GM18868 (cell line): ENCODE data around the gene GRIN1.
A peak's percentile ranks its signal among the peaks of the same experiment; 100 is the strongest.
"Not testable (repeated sequence)": the region's sequence is repeated elsewhere in the genome, so short reads cannot be mapped to it uniquely, and the experiment has no call there.

Source experiments
- ATAC-seq: cut with Tn5 transposase; IDR thresholded peaks from one replicate; pipeline ENCODE4 v1.9.1; 2021; ENCODE audit warnings: mild to moderate bottlenecking, moderate library complexity; ENCODE audit not compliant: unreplicated experiment

The GRIN1 gene

GRCh38 chr9:137110911-137111787 is 27.8 kb upstream of the GRIN1 start:
- no peak for ATAC-seq

GRCh38 chr9:137111788-137112563 is 27.0 kb upstream of the GRIN1 start:
- no peak for ATAC-seq

GRCh38 chr9:137112564-137113384 is 26.2 kb upstream of the GRIN1 start:
- ATAC-seq: no peak

- ATAC-seq: no peak
Observed at GRCh38 chr9:137113385-137114159, 25.4 kb upstream of the GRIN1 start.

GRCh38 chr9:137114220-137114612 is 24.7 kb upstream of the GRIN1 start:
- no peak for ATAC-seq

GRCh38 chr9:137114613-137115393 is 24.2 kb upstream of the GRIN1 start, which contains the start of gene DPP7:
Gene DPP7, minus strand, starts transcription at chr9:137114733. Its CDS starts 20 bp downstream, at chr9:137114713.
- ATAC-seq: peak; percentile 76

- no peak for ATAC-seq
Observed at GRCh38 chr9:137115394-137116026, 23.4 kb upstream of the GRIN1 start.

- ATAC-seq: no peak
Observed at GRCh38 chr9:137116027-137116507, 22.9 kb upstream of the GRIN1 start.

GRCh38 chr9:137116728-137117127 is 22.2 kb upstream of the GRIN1 start:
- no peak for ATAC-seq

- no peak for ATAC-seq
Observed at GRCh38 chr9:137117269-137117731, 21.7 kb upstream of the GRIN1 start.

- ATAC-seq: not testable (repeated sequence)
Observed at GRCh38 chr9:137118092-137118603, 20.8 kb upstream of the GRIN1 start.

GRCh38 chr9:137121927-137122795 is 16.8 kb upstream of the GRIN1 start:
- ATAC-seq: not testable (repeated sequence)

GRCh38 chr9:137122796-137123467 is 16.0 kb upstream of the GRIN1 start:
- ATAC-seq: not testable (repeated sequence)

GRCh38 chr9:137123468-137123837 is 15.5 kb upstream of the GRIN1 start:
- peak; percentile 40 for ATAC-seq

GRCh38 chr9:137123952-137124462 is 14.9 kb upstream of the GRIN1 start:
- ATAC-seq: not testable (repeated sequence)

GRCh38 chr9:137126786-137127185 is 12.2 kb upstream of the GRIN1 start:
- ATAC-seq: no peak
